Peyer's patch (tissue), 4 donors: ENCODE measurements around the gene PDZD4.

Experiments used
- POLR2A ChIP-seq, 2 donors: fragments of 450-650 bp; IDR thresholded peaks; one replicate each; pipeline ENCODE4 v1.5.1; 2017; ENCODE audit warnings: antibody characterized with exemption in 2 of 2, mild to moderate bottlenecking in 2 of 2, moderate library complexity in 2 of 2
- TF ChIP-seq, protein P1 (sequence below), 6 experiments: fragments of 450-650 bp in 4 of 6; fragments of 200-600 bp in 2 of 6; sonication (generic) in 1 of 6; IDR thresholded peaks; one replicate each; pipeline ENCODE4 v1.5.1; 2017 to 2019; ENCODE audit warnings: antibody characterized with exemption in 6 of 6, mild to moderate bottlenecking in 3 of 6, moderate library complexity in 1 of 6

DNA sequence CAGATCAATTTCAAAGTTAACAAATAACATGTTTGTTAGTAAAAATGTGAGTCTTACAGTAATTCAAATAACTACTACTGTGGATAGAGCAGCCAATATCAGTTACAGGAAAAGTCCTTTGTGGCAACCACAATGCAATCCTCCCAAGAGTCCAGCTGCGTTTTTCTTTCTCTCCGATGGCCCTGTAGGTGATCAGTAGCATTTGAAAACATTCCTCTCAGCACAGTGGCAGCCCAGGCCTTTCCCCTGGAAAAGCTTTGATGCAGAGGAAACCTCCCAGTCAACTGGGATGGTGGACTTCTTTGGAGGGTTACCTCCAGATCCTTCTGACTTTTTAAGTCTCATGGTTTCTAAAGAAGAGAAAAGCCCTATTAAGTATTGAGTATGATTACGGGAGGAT lies 18.0 kb upstream of the PDZD4 start:
- TF ChIP-seq, protein P1, sequence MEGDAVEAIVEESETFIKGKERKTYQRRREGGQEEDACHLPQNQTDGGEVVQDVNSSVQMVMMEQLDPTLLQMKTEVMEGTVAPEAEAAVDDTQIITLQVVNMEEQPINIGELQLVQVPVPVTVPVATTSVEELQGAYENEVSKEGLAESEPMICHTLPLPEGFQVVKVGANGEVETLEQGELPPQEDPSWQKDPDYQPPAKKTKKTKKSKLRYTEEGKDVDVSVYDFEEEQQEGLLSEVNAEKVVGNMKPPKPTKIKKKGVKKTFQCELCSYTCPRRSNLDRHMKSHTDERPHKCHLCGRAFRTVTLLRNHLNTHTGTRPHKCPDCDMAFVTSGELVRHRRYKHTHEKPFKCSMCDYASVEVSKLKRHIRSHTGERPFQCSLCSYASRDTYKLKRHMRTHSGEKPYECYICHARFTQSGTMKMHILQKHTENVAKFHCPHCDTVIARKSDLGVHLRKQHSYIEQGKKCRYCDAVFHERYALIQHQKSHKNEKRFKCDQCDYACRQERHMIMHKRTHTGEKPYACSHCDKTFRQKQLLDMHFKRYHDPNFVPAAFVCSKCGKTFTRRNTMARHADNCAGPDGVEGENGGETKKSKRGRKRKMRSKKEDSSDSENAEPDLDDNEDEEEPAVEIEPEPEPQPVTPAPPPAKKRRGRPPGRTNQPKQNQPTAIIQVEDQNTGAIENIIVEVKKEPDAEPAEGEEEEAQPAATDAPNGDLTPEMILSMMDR (IDR thresholded peaks at IDR 0.05), result no peak
- no peak for TF ChIP-seq POLR2A (IDR thresholded peaks at IDR 0.05)
